Uterus (tissue), 2 donors: ENCODE measurements around the gene RAD51B.

Source experiments
- POLR2A ChIP-seq, 2 donors: fragments of 450-650 bp; IDR thresholded peaks; one replicate each; pipeline ENCODE4 v1.6.1; 2016; ENCODE audit warnings: antibody characterized with exemption in 2 of 2, mild to moderate bottlenecking in 1 of 2, moderate library complexity in 1 of 2
- TF ChIP-seq, protein P1 (sequence below), 4 experiments: fragments of 200-600 bp in 2 of 4; fragments of 450-650 bp in 2 of 4; sonication (generic) in 2 of 4; IDR thresholded peaks; one replicate each; pipeline ENCODE4 v1.5.1; 2016 to 2019; ENCODE audit warnings: antibody characterized with exemption in 4 of 4, mild to moderate bottlenecking in 2 of 4, moderate library complexity in 1 of 4

DNA sequence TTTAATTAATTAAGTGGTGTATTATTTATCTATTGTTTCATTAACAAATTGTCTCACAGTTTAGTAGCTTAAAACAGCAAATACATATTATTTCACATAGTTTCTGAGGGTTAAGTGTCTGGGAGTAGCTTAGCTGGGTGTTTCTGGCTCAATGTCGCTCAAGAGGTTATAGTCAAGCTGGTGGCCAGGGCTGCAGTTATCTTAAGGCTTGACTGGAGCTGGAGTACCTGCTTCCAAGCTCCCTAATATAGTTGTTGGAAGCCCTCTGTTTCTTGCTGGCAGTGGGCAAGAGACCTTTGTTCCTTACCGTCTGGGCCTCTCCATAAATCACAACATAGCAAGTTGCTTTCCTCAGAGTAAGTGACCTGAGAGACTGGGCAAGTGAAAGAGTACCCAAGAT is 66.6 kb downstream of the RAD51B start:
- TF ChIP-seq, protein P1, sequence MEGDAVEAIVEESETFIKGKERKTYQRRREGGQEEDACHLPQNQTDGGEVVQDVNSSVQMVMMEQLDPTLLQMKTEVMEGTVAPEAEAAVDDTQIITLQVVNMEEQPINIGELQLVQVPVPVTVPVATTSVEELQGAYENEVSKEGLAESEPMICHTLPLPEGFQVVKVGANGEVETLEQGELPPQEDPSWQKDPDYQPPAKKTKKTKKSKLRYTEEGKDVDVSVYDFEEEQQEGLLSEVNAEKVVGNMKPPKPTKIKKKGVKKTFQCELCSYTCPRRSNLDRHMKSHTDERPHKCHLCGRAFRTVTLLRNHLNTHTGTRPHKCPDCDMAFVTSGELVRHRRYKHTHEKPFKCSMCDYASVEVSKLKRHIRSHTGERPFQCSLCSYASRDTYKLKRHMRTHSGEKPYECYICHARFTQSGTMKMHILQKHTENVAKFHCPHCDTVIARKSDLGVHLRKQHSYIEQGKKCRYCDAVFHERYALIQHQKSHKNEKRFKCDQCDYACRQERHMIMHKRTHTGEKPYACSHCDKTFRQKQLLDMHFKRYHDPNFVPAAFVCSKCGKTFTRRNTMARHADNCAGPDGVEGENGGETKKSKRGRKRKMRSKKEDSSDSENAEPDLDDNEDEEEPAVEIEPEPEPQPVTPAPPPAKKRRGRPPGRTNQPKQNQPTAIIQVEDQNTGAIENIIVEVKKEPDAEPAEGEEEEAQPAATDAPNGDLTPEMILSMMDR (IDR thresholded peaks at IDR 0.05), result no peak
- TF ChIP-seq POLR2A (IDR thresholded peaks at IDR 0.05), result no peak
